ENCODE data around the gene KCNN1.
A peak's percentile ranks its signal among the peaks of the same experiment; 100 is the strongest.
"Not testable (repeated sequence)": the region's sequence is repeated elsewhere in the genome, so short reads cannot be mapped to it uniquely, and the experiment has no call there.

Gene KCNN1

GRCh38 chr19:17966550-17967256 lies at the start of gene KCNN1:
Gene KCNN1 (plus strand): TSS chr19:17967107. CDS start chr19:17973889, 6,782 bp downstream.
- no peak for DNase-seq

GRCh38 chr19:17918151-17918550 lies 48.8 kb upstream of the KCNN1 start:
- DNase-seq, result not testable (repeated sequence)

- not testable (repeated sequence) for DNase-seq
Observed at GRCh38 chr19:17919122-17919521, 47.8 kb upstream of the KCNN1 start.

- no peak for DNase-seq
Observed at GRCh38 chr19:17920527-17920926, 46.4 kb upstream of the KCNN1 start.

- DNase-seq, result no peak
Observed at GRCh38 chr19:17922138-17922537, 44.8 kb upstream of the KCNN1 start.

- no peak for DNase-seq
Observed at GRCh38 chr19:17926044-17926443, 40.9 kb upstream of the KCNN1 start.

- DNase-seq, result no peak
Observed at GRCh38 chr19:17929056-17929455, 37.9 kb upstream of the KCNN1 start.

- no peak for DNase-seq
Observed at GRCh38 chr19:17931532-17932191, 35.2 kb upstream of the KCNN1 start.

GRCh38 chr19:17932485-17933338 lies 34.2 kb upstream of the KCNN1 start, which contains the start of gene CCDC124:
Gene CCDC124 (plus strand): TSS chr19:17933015. CDS start chr19:17936421, 3,406 bp downstream.
- DNase-seq, result peak; percentile 86

- DNase-seq, result no peak
Observed at GRCh38 chr19:17933414-17934129, 33.3 kb upstream of the KCNN1 start.

GRCh38 chr19:17936379-17936778 lies 30.5 kb upstream of the KCNN1 start:
- no peak for DNase-seq

- DNase-seq, result no peak
Observed at GRCh38 chr19:17937371-17937900, 29.5 kb upstream of the KCNN1 start.

GRCh38 chr19:17938092-17938845 lies 28.6 kb upstream of the KCNN1 start:
- peak; percentile 46 for DNase-seq

GRCh38 chr19:17942181-17942580 lies 24.7 kb upstream of the KCNN1 start:
- no peak for DNase-seq

- DNase-seq, result no peak
Observed at GRCh38 chr19:17942582-17943273, 24.2 kb upstream of the KCNN1 start.

GRCh38 chr19:17943274-17944221 lies 23.4 kb upstream of the KCNN1 start:
- no peak for DNase-seq

- DNase-seq, result no peak
Observed at GRCh38 chr19:17944301-17944700, 22.6 kb upstream of the KCNN1 start.

- no peak for DNase-seq
Observed at GRCh38 chr19:17946965-17947784, 19.7 kb upstream of the KCNN1 start.
